KBM-7 (cell line): ENCODE results near the gene UGT1A10.
"Not testable (repeated sequence)": the region's sequence is repeated elsewhere in the genome, so short reads cannot be mapped to it uniquely, and the experiment has no call there.

ENCODE experiments used
- DNase-seq: peaks from one replicate; pipeline ENCODE4 v3.0.0-alpha.2; 2015
- in situ Hi-C: fragments of 300-500 bp; cut with MboI; formaldehyde crosslinking; loops from 2 replicates; pipeline ENCODE4 v1.14.3; 2020; ENCODE audit warnings: low sequenced_read_pairs, low pct_unique_long_range_greater_than_20kb, mixed read lengths

The UGT1A10 gene

DNA sequence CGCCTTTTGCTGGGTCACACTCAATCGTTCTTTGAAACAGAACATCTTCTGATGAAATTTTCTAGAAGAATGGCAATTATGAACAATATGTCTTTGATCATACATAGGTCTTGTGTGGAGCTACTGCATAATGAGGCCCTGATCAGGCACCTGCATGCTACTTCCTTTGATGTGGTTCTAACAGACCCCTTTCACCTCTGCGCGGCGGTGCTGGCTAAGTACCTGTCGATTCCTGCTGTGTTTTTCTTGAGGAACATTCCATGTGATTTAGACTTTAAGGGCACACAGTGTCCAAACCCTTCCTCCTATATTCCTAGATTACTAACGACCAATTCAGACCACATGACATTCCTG lies 77.0 kb downstream of the UGT1A10 start:
- no peak for DNase-seq
- in situ Hi-C loops = no loop called here

DNA sequence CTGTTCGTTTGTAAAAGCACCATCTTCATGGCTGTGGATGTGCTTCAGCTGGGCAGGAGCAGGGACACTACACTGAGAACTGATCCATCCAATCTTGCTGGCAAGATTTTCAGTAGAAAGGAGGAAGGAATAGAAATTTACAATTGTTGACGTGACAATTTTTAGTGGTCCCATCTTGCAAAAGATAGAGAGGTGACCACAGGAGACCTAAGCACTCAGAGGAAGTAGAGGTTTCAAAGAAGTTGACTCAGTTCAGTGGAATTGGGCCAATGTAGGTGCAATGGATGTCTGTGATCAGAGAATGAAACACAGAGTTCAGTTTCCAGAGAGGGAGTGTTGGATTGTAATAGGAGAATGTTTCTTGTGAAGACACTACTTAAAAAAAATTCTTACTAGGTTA lies 77.9 kb downstream of the UGT1A10 start:
- in situ Hi-C loops = no loop called here
- no peak for DNase-seq

DNA sequence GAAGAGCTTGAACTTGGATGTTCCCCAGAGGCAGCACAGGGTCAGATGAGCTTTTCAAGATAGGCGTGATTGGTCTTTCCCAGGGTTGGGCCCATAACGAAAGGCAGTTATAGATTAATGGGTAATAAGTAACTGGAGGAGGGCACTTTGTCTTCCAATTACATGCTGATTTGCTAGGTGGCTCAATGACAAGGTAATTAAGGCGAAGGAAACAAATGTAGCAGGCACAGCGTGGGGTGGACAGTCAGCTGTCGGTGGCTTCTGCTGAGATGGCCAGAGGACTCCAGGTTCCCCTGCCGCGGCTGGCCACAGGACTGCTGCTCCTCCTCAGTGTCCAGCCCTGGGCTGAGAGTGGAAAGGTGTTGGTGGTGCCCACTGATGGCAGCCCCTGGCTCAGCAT lies 82.3 kb downstream of the UGT1A10 start, which contains the start of gene UGT1A4:
UGT1A4 (plus strand) TSS at position 185 of the 400 bp plus-strand sequence; CDS start at position 270, 85 bp downstream.
- DNase-seq = no peak
- in situ Hi-C loops = no loop called here

DNA sequence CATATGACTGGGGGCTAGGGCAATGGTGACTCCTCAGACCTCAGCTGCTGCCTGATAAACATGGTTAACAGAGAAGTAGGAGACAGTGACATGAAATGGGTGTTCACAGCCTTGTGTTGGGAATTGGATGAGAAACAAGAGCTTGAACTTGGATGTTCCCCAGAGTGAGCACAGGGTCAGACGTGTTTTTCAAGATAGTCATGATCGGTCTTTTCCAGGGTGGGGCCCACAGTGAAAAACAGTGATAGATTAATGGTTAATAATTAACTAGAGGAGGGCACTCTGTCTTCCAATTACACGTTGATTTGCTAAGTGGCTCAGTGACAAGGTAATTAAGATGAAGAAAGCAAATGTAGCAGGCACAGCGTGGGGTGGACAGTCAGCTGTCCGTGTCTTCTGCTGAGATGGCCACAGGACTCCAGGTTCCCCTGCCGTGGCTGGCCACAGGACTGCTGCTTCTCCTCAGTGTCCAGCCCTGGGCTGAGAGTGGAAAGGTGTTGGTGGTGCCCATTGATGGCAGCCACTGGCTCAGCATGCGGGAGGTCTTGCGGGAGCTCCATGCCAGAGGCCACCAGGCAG lies 92.6 kb downstream of the UGT1A10 start, which contains the start of gene UGT1A3:
UGT1A3 (plus strand) TSS at position 320 of the 579 bp plus-strand sequence; CDS start at position 405, 85 bp downstream.
- no peak for DNase-seq
- in situ Hi-C loops = no loop called here

DNA sequence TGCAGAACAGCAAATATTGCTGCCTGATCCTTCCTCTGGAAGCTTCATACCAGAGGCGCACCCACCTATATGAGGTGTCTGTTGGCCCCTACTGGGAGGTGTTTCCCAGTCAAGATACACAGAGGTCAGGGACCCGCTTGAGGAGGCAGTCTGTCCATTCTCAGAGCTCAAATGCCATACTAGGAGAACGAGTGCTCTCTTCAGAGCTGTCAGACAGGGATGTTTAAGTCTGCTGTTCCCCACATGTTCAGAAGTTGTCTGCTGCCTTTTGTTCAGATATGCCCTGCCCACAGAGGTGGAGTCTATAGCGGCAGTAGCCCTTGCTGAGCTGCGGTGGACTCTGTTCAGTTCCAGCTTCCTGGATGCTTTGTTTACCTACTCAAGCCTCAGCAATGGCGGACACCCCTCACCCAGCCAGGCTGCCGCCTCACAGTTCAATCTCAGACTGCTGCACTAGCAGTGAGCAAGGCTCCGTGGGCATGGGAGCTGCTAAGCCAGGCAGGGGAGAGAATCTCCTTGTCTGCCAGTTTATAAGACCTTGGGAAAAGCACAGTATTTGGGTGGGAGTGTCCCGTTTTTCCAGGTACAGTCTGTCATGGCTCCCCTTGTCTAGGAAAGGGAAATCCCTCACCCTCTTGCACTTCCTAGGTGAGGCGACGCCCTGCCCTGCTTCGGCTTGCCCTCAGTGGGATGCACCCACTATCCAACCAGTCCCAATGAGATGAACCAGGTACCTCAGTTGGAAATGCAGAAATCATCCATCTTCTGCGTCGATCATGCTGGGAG lies 100.8 kb downstream of the UGT1A10 start:
- DNase-seq, in situ Hi-C loops: not testable (repeated sequence)

DNA sequence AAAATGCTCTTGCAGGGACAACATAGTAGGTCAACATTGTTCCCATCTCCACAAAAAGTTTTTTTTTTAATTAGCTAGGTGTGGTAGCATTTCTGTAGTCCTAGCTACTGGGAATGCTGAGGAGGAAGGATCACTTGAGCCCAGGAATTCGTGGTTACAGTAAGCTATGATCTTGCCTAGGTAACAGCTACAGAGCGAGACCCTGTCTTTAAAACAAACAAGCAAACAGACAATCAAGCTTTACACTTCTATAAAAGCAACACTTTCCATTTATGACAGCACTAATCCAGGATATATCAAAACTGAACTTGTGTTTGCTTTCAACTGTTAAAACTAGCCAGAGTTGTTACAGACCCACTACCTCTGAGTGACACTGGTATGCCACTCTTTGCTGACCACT lies 104.6 kb downstream of the UGT1A10 start:
- no peak for DNase-seq
- in situ Hi-C loops = no loop called here

DNA sequence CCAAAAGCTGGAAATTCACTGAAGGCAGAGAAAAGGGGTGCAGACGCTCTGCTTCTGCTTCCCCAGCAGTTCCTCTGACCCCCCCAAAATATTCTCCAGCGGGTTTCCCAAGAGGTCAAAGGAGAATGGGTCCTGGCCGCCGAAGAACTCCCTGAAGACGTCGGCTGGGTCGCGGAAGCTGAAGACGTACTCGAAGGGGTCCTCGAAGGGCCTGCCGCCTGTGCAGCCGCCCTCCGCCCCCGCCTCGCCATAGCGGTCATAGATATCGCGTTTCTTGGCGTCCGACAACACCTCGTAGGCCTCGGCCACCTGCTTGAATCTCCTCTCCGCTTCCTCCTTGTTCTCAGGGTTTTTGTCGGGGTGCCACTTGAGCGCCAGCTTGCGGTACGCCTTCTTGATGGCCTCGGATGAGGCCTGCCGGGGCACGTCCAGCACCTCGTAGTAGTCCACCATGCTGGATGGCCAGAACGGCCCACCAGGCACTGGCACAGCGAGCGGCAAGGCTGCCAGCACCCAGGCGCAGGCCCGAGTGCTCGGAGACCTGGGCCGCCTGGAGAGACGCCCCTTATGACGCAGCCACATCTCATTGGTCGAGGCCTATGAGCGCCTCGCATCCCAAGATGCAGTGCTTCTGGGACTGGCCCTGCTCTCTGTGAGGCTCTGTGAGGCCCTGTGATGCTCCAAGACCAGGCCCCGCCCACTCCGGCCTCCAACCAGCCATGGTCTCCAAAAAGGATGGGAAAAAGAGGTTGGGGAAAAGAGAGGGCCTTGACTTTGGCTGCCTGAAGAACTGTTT lies 107.4 kb downstream of the UGT1A10 start:
- in situ Hi-C loops = no loop called here
- DNase-seq = no peak

DNA sequence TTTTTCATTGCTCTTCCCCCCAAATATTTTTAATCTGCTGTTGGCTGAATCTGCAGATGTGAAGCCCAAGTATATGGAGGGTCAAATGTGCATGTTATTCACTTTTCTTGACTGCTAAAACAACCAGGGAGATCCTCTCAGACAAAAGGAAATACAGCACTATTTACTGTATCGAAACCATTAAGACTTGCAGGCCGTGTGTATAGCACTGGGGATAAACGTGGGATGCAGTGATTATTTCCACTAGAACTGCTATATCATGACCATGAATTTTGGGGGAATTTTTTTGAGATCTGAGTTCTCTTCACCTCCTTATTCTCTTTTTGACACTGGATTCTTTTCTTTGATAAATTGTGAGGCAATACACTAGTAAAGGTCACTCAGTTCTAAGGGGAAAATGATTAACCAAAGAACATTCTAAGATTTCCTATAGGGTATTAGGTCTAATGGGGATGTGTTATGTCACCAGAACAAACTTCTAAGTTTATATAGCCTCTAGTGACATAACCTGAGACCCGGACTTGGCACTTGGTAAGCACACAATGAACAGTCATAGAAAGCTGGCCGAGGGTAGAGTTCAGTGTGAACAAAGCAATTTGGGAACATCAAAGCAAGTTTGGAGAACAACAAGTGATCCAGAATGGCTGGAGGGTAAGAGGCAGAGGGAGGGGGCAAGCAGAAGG lies 109.0 kb downstream of the UGT1A10 start:
- DNase-seq = no peak
- in situ Hi-C loops = no loop called here

DNA sequence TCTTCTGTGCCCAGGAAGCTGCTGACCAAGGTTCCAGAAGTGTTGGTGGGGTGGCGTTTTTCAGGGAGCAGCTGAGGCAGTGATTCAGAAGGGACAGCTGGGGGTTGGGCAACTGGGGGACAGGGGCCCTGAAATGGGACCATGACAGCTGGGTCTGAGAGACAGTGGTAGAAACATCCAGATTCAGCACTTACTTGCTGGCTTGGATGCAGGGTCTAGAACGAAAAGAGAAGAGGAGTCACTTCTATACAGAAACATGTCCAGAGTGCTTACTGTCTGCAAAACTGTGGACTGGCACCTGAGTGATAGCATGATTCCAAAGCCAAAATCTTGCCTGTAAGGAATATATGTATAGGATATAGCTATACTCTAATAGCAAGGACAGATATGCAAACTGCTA lies 109.6 kb downstream of the UGT1A10 start:
- DNase-seq, in situ Hi-C loops: not testable (repeated sequence)

DNA sequence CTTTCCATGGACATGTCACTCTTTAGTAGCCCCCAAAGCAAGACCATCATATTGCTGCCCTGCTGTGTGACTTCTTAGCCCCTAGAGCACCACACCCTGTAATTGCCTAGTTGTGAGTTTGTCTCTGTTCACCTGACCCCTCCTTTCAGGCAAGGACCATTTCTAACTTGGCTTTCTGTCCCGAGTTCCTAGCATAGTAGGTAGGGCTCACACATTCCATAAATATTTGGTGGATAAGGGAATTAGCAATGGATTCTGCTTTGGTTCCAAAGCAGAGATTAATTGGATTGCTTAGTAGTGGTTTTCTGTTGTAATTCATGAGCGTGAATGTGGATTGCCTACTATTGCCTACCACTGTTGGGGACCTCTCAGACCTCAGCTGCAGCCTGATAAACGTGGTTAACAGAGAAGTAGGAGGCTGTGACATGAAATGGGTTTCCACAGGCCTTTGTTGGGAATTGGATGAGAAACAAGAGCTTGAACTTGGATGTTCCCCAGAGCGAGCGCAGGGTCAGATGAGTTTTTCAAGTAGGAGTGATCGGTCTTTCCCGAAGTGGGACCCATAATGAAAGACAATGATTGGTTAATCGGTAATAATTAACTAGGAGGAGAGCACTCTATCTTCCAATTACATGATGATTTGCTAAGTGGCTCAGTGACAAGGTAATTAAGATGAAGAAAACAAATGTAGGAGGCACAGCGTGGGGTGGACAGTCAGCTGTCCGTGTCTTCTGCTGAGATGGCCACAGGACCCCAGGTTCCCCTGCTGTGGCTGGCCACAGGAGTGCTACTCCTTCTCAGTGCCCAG lies 110.4 kb downstream of the UGT1A10 start:
- no peak for DNase-seq
- in situ Hi-C loops = no loop called here

DNA sequence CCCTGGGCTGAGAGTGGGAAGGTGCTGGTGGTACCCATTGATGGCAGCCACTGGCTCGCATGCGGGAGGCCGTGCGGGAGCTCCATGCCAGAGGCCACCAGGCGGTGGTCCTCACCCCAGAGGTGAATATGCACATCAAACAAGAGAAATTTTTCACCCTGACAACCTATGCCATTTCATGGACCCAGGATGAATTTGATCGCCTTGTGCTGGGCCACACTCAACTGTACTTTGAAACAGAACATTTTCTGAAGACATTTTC lies 111.0 kb downstream of the UGT1A10 start:
- DNase-seq = no peak
- in situ Hi-C loops = no loop called here

DNA sequence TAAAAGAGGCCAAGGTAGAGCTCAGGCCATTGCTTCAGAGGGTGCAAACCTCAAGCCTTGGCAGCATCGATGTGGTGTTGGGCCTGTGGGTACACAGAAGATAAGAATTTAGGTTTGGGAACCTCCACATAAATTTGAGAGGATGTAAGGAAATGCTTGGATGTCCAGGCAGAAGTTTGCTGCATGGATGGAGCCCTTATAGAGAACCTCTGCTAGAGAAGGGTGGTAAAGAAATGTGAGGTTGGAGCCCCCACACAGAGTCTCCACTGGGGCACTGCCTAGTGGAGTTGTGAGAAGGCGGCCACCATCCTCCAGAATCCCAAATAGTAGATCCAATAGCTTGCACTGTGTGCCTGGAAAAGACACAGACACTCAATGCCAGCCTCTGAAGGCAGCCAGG lies 114.4 kb downstream of the UGT1A10 start:
- not testable (repeated sequence) for DNase-seq

DNA sequence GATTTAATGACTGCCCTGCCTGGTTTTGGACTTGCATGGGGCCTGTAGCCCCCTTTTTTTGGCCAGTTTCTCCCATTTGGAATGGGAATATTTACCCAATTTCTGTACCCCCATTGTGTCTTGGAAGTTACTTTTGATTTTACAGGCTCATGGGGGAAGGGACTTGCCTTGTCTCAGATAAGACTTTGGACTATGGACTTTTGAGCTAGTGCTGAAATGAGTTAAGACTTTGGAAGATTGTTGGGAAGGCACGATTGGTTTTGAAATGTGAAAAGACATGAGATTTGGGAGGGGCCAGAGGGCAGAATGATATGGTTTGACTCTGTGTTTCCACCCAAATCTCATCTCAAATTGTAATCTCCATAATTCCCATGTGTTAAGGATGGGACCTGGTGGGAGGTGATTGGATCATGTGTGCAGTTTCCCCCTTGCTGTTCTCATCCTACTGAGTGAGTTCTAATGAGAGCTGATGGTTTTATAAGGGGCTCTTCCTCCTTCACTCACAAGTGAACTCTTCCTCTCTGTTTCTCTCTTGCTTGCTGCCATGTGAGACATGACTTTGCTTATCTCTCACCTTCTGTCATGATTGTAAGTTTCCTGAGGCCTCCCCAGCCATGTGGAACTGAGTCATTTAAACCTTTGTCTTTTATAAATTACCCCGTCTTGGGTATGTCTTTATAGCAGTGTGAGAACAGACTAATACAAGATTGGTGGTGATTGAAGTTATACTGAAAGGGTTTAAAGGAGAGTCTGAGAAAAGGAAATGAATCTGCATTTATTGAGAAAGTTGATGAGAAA lies 115.2 kb downstream of the UGT1A10 start:
- in situ Hi-C loops, DNase-seq: not testable (repeated sequence)

More for the DNA sequence above, 114.4 kb downstream of the UGT1A10 start:
- in situ Hi-C loops = not testable (repeated sequence)

DNA sequence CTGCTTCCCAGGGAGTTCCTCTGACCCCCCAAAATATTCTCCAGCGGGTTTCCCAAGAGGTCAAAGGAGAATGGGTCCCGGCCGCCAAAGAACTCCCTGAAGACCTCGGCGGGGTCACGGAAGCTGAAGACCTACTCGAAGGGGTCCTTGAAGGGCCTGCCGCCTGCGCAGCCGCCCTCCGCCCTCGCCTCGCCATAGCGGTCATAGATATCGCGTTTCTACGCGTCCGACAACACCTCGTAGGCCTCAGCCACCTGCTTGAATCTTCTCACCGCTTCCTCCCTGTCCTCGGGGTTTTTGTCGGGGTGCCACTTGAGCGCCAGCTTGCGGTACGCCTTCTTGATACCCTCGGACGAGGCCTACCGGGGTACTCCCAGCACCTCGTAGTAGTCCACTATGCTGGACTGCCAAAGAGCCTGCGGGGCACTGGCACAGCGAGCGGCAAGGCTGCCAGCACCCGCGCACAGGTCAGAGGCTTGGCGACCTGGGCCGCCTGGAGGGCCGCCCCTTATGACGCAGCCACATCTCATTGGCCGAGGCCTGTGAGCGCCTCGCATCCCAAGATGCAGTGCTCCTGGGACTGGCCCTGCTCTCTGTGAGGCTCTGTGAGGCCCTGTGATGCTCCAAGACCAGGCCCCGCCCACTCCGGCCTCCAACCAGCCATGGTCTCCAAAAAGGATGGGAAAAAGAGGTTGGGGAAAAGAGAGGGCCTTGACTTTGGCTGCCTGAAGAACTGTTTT lies 118.8 kb downstream of the UGT1A10 start:
- no peak for DNase-seq
- in situ Hi-C loops = no loop called here

DNA sequence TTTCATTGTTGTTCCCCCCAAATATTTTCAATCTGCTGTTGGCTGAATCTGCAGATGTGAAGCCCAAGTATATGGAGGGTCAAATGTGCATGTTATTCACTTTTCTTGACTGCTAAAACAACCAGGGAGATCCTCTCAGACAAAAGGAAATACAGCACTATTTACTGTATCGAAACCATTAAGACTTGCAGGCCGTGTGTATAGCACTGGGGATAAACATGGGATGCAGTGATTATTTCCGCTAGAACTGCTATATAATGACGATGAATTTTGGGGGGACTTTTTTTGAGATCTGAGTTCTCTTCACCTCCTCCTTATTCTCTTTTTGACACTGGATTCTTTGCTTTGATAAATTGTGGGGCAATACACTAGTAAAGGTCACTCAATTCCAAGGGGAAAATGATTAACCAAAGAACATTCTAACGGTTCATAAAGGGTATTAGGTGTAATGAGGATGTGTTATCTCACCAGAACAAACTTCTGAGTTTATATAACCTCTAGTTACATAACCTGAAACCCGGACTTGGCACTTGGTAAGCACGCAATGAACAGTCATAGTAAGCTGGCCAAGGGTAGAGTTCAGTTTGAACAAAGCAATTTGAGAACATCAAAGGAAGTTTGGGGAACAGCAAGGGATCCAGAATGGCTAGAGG lies 120.3 kb downstream of the UGT1A10 start:
- in situ Hi-C loops = no loop called here
- DNase-seq = no peak

DNA sequence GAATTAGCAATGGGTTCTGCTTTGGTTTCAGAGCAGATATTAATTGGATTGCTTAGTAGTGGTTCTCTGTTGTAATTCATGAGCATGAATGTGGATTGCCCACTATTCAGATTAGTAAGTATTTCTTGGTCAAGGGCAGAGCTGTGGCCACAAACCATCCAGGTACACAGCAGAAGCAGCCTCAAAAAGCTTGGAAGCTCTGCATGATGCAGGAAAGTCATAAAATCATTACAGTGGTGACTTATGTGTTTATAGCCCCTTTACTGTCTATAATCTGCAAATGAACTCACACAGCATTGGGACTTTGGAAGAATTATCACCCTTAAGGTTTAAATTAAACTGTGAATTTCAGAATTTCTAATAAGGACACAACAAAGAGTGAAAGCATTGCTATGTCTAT lies 121.9 kb downstream of the UGT1A10 start:
- in situ Hi-C loops = no loop called here
- DNase-seq = no peak

DNA sequence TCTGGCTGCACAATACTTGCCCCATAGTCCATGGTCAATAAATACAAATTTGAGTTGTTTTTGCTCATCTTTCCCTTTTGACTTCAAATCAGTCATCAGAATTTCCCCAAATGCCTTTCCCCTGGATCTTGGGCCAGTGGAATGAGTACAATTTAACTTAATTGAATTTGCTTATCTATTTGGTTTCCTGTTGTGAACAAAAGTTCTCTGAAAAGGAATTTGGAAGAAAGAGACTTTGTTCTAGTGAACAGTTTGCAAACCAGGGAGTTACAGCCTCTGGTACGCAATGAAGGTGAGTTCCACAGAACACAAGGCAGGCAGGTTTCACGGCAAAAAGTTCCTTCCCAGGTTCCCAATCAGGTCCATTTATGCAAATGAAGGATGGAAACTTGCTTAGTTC lies 122.6 kb downstream of the UGT1A10 start:
- no peak for DNase-seq
- in situ Hi-C loops = no loop called here
